ENCODE measurements around the gene GPR37L1.

The GPR37L1 gene

GRCh38 chr1:202124142-202124541 is 1.4 kb downstream of the GPR37L1 start:
- TF ChIP-seq CEBPB (IDR thresholded peaks at IDR 0.05) (no peak), CREB1 (IDR thresholded peaks at IDR 0.05; ENCODE audit: low read depth) (no peak), FOXM1 (IDR thresholded peaks at IDR 0.05; ENCODE audit: borderline replicate concordance, low read depth) (no peak)

DNA sequence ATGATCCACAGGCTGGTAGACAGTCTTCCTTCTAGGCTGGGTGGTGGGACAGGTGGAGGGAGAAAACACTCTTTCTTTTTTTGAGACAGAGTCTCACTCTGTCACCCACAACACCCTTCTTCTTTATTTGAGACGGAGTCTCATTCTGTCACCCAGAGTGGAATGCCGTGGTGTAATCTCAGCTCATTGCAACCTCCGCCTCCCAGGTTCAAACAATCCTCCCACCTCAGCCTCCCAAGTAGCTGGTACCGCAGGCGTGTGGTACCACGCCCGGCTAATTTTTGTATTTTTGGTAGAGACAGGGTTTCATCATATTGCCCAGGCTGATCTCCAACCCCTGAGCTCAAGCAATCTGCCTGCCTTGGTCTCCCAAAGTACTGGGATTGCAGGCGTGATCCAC is 2.9 kb downstream of the GPR37L1 start:
- TF ChIP-seq, protein P1, sequence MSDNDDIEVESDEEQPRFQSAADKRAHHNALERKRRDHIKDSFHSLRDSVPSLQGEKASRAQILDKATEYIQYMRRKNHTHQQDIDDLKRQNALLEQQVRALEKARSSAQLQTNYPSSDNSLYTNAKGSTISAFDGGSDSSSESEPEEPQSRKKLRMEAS (IDR thresholded peaks at IDR 0.05), result no peak
- TF ChIP-seq CREB1 (IDR thresholded peaks at IDR 0.05; ENCODE audit: low read depth), result no peak
- TF ChIP-seq RAD21 (IDR thresholded peaks at IDR 0.05; ENCODE audit: low read depth), result no peak
- TF ChIP-seq REST (IDR thresholded peaks at IDR 0.05; ENCODE audit: low read depth), result no peak
- no peak for TF ChIP-seq NFIC (IDR thresholded peaks at IDR 0.05)
- TF ChIP-seq FOXM1 (IDR thresholded peaks at IDR 0.05; ENCODE audit: borderline replicate concordance, low read depth), result no peak
- no peak for TF ChIP-seq ZBTB7A (IDR thresholded peaks at IDR 0.05; ENCODE audit: low read depth)
- no peak for TF ChIP-seq EP300 (IDR thresholded peaks at IDR 0.05; ENCODE audit: borderline replicate concordance)
- TF ChIP-seq TEAD4 (IDR thresholded peaks at IDR 0.05), result no peak
- no peak for TF ChIP-seq TCF12 (IDR thresholded peaks at IDR 0.05; ENCODE audit: low read depth)
- TF ChIP-seq USF1 (IDR thresholded peaks at IDR 0.05), result no peak
- no peak for TF ChIP-seq TAF1 (IDR thresholded peaks at IDR 0.05; ENCODE audit: low read depth)
- TF ChIP-seq YY1 (IDR thresholded peaks at IDR 0.05; ENCODE audit: low read depth), result no peak

DNA sequence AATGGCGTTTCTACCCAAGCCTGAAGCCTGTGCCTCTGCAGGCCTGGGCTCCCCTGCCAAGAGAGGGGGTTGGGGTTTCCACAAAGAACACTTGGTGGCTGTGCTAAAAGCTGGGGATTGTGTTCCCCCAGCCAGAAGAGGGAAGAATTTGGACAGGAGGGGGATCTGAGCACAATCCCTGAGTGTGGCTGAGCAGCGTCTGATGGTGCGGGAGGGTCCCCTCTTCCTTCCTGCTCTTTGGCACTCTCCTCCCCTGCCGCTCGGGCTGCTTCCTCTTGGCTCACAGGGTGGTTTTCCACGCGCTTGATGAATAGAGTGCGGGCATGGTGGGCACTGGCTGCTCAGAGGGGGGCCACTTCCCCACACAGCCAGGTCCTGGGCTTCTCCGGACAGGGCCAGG is 3.7 kb downstream of the GPR37L1 start:
- no peak for TF ChIP-seq CREB1 (IDR thresholded peaks at IDR 0.05; ENCODE audit: low read depth)
- TF ChIP-seq, protein P1 (IDR thresholded peaks at IDR 0.05), result no peak
- no peak for TF ChIP-seq YY1 (IDR thresholded peaks at IDR 0.05; ENCODE audit: low read depth)
- no peak for TF ChIP-seq TAF1 (IDR thresholded peaks at IDR 0.05; ENCODE audit: low read depth)
- TF ChIP-seq TCF12 (IDR thresholded peaks at IDR 0.05; ENCODE audit: low read depth), result no peak
- TF ChIP-seq FOXM1 (IDR thresholded peaks at IDR 0.05; ENCODE audit: borderline replicate concordance, low read depth), result no peak
- TF ChIP-seq USF1 (IDR thresholded peaks at IDR 0.05), result no peak
- TF ChIP-seq ZBTB7A (IDR thresholded peaks at IDR 0.05; ENCODE audit: low read depth), result no peak
- no peak for TF ChIP-seq NFIC (IDR thresholded peaks at IDR 0.05)
- no peak for TF ChIP-seq REST (IDR thresholded peaks at IDR 0.05; ENCODE audit: low read depth)
- TF ChIP-seq CEBPB (IDR thresholded peaks at IDR 0.05), result no peak
- TF ChIP-seq RAD21 (IDR thresholded peaks at IDR 0.05; ENCODE audit: low read depth), result no peak

DNA sequence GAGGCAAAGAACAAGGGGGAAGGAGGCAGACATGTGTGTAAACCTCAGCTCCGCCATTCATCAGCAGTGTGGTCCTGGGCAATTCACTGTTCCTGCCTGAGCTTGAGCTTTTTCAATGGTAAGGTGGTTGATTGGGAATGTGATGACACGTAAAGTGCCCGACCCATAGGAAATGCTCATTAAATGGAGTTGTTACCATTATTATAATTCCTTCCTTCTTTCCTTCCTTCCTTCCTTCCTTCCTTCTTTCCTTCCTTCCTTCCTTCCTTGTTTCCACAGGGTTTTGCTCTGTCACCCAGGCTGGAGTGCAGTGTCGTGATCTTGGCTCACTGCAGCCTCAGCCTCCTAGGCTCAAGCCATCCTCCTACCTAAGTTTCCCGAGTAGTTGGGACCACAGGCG is 4.3 kb downstream of the GPR37L1 start:
- TF ChIP-seq EGR1 (IDR thresholded peaks at IDR 0.05), result no peak
- no peak for TF ChIP-seq YY1 (IDR thresholded peaks at IDR 0.05; ENCODE audit: low read depth)
- no peak for TF ChIP-seq USF1 (IDR thresholded peaks at IDR 0.05)
- no peak for TF ChIP-seq NFIC (IDR thresholded peaks at IDR 0.05)
- TF ChIP-seq CEBPB (IDR thresholded peaks at IDR 0.05), result no peak
- TF ChIP-seq RAD21 (IDR thresholded peaks at IDR 0.05; ENCODE audit: low read depth), result no peak
- TF ChIP-seq EP300 (IDR thresholded peaks at IDR 0.05; ENCODE audit: borderline replicate concordance), result no peak

DNA sequence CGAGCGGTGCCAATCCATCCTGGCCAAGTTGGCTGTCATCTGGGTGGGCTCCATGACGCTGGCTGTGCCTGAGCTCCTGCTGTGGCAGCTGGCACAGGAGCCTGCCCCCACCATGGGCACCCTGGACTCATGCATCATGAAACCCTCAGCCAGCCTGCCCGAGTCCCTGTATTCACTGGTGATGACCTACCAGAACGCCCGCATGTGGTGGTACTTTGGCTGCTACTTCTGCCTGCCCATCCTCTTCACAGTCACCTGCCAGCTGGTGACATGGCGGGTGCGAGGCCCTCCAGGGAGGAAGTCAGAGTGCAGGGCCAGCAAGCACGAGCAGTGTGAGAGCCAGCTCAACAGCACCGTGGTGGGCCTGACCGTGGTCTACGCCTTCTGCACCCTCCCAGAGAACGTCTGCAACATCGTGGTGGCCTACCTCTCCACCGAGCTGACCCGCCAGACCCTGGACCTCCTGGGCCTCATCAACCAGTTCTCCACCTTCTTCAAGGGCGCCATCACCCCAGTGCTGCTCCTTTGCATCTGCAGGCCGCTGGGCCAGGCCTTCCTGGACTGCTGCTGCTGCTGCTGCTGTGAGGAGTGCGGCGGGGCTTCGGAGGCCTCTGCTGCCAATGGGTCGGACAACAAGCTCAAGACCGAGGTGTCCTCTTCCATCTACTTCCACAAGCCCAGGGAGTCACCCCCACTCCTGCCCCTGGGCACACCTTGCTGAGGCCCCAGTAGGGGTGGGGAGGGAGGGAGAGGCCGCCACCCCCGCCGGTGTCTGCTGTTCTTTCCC is 5.3 kb downstream of the GPR37L1 start:
- TF ChIP-seq CREB1 (IDR thresholded peaks at IDR 0.05; ENCODE audit: low read depth) (no peak), FOXM1 (IDR thresholded peaks at IDR 0.05; ENCODE audit: borderline replicate concordance, low read depth) (no peak), EP300 (IDR thresholded peaks at IDR 0.05; ENCODE audit: borderline replicate concordance) (no peak), TEAD4 (IDR thresholded peaks at IDR 0.05) (no peak), REST (IDR thresholded peaks at IDR 0.05; ENCODE audit: low read depth) (no peak), TCF12 (IDR thresholded peaks at IDR 0.05; ENCODE audit: low read depth) (no peak), EGR1 (IDR thresholded peaks at IDR 0.05) (no peak), CEBPB (IDR thresholded peaks at IDR 0.05) (no peak), NFIC (IDR thresholded peaks at IDR 0.05) (no peak)
- TF ChIP-seq, protein P1 (IDR thresholded peaks at IDR 0.05), result no peak
